GM18909 (cell line): ENCODE data around the gene COX4I1.

ENCODE experiments used
- ATAC-seq: cut with Tn5 transposase; IDR thresholded peaks from one replicate; pipeline ENCODE4 v1.9.1; 2021; ENCODE audit warnings: mild to moderate bottlenecking; ENCODE audit not compliant: unreplicated experiment, poor library complexity

The COX4I1 gene

DNA sequence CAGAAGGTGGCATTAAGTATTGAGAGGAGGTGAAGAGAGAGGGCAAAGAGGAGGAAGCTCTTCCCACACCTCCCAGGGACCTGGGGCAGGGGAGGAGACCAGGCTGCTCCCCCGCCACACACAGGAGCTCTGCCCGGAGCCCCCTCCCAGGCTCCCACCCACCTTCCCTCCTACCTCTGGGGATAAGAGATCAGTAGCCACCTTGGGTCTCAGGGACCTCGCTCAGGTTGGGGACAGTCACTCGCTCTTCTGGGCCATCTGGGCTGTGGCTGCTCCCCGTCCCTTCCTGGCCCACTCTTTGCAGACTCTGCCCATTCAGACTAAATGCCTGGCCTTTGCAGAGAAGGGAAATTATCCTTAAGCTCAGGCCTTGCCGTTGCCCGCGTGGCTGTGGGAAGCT is 33.7 kb upstream of the COX4I1 start:
- no peak for ATAC-seq

DNA sequence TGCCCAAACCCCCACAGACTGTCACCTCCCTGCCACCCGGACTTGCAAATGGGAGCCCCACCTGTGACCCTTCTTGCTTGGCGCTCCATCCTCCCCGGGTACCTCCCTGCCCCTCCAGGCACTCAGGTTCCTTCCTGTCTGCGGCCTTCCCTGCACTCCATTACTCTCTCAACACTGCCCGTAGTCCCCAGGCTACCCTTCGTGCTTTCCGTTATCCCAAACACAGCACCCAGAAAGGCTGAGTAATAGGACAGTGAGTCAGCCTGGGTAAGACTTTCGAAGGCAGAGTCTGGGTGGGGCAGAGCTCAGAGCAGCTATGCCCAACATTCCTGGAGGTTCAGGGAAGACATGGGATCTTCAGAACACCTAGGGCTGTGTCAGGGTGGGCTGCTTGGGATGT is 32.0 kb upstream of the COX4I1 start:
- ATAC-seq, result no peak

DNA sequence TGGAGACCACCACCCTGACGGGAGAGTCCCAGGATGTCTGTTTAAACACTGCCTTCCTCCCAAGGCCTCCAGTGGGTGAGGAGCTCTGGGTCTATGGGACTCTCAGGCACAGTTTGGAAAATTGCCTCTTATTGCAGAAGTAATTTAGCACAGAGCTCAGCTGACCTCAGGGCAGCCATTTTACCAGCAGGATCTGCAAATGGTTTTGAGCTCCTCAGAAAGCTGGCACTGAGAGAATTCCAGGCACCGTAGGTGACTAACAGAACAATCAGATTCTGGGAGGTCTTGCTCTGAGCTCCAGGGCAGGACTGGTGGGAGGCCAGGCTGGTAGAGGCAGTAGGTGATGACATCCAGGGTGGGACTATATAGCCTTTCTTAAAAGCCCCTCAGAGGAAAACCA is 31.3 kb upstream of the COX4I1 start:
- ATAC-seq, result no peak

DNA sequence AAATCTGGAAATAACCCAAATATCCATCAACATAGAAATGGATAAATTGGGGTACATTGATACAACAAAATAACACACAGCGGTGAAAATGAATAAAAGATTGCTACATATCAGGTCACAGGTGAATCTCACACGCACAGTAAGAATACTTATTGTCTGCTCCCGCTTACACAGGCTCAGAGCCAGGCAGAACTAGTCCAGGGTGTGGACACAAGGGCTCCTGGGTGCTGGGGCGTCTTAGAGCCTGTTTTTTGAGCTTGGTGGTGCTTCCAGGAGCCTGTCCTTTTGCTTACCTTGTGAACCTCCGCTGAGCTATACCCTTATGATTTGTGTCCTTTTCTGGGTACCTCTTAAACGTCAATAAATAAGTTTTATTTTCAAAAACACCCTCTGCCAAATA is 28.8 kb upstream of the COX4I1 start:
- no peak for ATAC-seq

DNA sequence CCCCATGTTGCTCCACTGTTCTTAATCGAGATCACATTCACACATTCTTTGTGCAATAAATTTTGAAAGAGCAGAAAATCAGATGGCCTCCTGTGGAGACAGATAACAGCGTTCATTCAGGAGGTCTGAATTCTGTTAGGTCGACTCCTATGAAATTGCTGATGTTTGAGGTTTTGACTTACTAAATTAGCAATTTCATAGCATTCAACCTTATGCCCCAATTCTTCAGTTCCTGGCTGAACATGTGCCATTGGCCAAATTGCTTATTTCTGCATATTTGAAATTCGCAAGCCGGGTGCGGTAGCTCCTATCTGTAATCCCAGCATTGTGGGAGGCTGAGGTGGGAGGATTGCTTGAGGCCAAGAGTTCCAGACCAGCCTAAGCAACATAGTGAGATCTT is 26.5 kb upstream of the COX4I1 start:
- no peak for ATAC-seq

DNA sequence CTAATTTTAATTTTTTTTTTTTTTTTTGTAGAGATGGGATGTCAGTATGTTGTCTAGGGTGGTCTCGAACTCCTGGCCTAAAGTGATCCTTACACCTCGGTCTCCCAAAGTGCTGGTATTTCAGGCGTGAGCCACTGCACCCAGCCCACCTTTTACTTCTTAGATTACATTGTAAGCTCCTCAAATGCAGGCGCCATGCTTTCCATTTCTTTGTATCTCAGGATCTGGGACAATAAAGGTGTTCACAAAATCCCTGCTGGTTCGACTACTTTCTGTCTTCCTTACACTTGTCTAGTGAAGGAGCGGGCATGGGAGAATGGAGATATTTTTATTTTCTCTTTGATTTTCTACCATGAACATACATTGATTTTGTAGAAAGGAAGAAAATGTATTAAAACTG is 25.4 kb upstream of the COX4I1 start:
- no peak for ATAC-seq

DNA sequence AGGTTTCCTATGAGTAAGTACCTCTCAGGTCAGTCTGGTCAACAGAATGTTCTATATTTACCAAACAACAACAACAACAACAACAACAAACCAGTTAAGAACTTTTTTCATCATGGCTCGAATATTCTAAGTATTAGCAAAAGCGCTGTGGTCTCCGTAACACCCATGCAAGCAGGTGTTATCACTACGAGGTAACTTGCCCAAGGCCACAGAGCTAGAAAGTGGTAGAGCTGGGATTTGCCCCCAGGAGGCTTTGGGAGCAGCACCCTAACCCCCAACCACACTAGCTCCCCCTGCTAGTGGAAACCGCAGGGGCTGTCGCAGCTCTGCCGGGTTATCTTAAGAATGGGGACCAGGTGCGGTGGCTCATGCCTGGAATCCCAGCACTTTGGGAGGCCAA is 24.7 kb upstream of the COX4I1 start:
- no peak for ATAC-seq

DNA sequence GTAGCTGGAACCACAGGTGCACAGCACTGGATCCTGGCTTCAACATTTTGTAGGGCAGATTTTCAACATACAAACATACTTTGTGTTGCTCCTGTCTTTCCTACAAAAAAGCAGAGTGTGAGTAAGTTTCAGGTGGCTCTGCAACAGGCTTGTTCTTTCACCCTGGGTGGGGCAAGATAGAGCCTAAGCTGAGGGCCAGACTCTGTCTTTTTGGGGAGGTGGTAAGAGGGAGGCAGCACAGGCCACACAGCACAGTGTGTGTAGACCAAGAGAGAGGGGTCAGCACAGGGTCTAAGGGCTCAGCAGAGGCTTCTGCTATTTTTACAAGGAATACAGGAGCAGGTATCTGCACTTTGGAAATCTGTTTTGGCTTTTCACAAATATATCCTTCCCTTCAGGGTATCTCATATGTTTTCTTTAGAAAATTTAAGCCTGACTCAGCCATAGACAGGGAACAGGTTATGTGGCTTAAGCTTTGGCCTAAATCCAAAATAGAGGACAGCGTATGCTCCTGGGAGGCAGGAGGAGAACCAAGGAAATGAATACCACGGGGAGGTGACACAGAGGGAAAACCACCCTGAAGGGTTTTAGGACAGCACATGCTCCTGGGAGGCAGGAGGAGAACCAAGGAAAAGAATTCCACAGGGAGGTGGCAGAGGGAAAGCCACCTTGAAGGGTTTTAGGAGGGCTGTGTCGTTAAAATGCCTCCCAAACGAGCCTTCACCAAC is 21.7 kb upstream of the COX4I1 start:
- no peak for ATAC-seq

DNA sequence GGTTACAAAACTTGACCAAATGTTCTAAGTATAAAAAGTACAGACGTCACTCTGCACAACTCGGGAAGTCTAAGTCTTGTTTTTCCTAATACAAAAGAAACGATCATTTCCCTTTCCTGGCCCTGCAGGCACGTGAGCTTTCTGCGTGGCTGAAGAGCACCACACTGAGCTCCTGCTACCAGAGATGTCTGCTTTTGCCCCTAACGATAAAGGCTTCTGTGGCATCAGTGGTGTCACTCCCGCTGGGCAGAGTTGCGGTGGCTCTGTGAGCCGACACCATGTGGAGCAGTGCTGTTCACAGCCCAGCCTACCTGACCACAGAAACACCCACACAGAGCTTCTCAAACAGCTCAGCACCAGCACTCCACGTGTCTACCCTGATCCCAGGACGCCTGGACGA is 20.6 kb upstream of the COX4I1 start:
- ATAC-seq, result no peak

DNA sequence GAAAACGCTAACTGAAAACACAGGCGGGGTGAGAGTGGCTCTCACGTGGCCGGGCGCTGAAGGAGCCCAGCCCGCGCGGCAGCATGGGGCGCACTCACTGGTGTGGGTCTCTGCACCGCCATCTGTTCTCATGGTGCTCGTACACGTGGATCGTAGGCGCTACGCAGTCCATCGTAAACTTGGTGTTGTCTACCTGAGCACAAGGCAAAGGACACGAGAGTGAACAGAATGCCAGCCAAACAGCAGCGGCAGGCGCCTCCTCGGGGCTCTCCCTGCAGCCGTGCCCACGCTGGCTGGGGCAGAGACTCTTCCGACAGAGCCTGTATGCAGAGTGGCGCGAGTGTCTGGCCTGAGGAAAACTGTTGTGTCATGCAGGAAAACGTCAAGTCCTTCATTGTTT is 19.2 kb upstream of the COX4I1 start:
- no peak for ATAC-seq

DNA sequence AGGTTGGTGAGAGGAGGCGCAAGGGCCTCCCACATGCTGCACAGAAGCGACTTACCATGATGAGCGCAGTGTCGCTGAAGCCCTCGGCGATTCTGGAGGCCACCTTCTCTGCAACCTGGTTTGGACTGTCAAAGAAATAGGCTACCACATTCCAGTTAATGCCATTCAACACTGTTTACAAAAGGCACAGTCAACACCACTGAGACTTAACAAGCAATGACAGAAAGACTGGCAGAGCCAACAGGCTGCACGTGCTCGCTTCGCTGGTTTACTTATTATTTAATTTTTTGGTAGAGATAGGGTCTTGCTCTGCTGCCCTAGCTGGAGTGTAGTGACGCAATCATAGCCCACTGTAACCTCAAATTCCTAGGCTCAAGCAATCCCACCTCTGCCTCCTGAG is 18.3 kb upstream of the COX4I1 start:
- ATAC-seq, result no peak

DNA sequence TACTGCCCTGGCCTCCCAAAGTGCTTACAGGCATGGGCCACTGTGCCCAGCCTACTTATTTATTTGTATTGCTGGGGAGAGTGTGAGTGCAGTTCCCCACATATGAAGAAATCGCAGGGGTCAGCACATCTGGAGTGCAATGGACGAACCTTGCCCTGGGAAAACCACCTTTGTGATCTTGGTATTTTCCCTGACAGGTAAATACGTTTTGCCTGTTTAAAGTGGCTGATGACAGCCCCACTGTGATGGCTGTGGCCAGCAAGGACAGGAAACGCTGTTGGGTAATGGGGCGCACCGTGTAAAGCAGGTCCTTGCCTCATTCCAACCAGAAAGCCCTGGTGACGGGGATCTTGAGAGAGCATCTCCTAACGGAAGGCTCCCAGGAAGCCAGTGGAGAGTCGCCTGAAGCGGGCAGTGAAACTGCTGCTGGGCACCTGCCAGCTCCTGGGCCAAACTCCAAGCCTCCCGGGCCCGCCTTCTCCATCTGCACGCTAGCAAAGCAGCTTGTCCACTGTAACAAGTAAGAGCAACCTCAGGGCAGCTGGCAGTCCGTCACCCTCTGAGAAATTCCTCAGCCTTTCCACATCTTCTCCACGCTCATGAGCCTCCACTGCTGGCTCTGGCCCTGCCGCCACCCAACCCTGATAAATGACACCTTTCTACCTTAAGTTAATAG is 17.7 kb upstream of the COX4I1 start:
- no peak for ATAC-seq

DNA sequence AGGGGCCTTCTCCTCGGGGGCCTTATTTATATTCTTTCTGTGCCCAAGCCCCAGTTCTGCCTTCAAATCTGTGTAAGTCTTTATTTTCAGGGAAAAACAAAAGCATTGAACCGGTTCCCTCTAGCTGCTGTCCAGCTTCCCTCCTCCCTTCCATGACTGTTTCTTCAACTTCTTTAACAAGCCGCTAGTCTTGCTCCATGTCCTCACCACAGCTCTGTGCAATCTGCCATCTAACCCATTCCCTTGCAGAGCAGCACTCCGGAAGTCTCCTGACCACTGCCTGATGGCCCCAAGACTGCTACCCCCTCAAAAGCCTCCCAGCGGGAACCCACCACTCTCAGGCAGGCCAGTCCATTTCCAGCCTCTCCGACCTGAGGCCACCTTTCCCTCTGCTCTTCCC is 17.0 kb upstream of the COX4I1 start:
- ATAC-seq, result no peak

DNA sequence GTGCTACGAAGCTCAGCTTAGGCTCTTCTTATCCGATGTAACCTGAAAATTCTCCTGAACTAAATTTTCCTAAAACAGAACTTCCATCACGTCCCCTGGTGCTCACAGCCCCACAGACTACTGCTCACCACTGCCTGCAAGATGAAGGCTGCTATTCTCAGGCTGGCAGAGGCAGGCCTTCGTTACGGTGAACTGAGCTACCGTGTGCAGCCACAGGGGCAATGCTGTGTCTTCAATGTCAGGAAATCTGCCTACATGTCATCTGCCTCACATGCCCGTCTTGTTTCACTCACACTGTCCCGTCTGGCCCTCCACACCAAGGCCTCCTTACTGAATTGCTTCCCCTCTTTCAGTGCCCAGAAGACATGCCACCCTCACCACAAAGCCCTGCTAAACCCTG is 16.1 kb upstream of the COX4I1 start:
- no peak for ATAC-seq

DNA sequence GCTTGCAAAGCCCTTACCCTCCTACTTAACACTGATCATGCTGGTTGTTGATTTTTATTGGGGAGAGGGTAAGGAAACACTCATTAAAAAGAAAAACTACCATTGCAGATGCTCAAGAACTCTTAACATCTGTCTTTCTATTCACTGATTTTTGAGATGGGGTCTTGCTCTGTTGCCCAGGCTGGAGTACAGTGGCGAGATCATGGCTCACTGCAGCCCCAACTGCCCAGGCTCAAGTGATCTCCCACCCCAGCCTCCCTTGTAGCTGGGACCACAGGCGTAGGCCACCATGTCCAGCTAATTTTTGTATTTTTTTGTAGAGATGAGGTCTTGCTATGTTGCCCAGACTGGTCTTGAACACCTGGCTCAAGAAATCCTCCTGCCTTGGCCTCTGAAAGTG is 14.7 kb upstream of the COX4I1 start:
- no peak for ATAC-seq

DNA sequence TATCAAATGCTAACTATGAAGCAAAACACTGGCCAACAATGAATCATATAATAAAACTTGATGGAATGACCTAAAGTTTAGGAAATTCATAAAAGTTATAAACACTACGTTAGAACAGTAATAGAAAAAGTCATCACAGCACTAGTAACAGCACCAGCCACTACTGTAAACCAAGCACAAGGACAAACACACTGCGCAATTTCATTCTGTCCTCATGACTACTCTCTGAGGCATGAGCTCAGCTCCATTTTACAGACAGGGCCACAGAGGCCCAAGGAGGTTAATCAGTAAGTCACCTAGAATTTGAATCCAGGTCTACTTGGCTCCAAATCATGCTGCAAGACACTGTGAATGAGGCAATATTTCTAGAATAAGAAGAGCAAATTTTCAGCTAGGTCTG is 13.6 kb upstream of the COX4I1 start:
- no peak for ATAC-seq

DNA sequence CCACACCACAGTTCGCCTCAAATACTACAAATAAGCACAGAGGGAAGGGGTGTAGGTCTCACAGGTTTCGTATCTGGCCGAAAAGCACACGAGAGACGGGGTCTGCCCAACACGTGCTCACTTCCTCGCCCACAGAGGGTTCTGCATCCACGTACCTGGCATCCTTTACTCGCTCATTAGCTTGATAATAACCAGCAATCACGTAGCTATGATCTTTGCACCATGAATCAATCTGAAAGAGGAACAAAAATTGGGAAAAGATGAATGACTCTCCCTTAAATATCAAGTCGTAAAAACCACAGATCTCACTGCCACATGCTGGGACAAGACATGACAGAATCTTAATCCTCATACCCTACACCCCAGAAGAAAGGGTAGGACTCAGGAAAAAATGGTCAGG is 10.7 kb upstream of the COX4I1 start:
- no peak for ATAC-seq

DNA sequence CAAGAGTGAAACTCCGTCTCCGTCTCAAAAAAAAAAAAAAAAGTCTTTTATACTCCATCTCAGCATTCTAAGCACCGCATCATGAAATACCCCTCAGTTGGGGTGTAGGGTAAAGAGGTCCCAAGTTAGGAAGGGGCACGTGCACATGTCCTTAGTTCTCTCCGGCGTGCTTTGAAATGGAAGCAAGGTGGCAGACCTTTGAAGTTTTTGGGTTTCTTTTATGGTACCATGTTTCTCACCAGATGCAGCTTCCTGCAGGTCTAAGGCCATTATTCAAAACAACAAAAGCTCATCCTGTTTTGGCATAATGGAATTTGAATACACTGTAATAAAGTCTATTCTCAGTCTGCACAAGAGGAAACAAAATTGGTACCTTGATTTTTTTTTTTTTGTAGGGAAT is 9.7 kb upstream of the COX4I1 start:
- no peak for ATAC-seq

DNA sequence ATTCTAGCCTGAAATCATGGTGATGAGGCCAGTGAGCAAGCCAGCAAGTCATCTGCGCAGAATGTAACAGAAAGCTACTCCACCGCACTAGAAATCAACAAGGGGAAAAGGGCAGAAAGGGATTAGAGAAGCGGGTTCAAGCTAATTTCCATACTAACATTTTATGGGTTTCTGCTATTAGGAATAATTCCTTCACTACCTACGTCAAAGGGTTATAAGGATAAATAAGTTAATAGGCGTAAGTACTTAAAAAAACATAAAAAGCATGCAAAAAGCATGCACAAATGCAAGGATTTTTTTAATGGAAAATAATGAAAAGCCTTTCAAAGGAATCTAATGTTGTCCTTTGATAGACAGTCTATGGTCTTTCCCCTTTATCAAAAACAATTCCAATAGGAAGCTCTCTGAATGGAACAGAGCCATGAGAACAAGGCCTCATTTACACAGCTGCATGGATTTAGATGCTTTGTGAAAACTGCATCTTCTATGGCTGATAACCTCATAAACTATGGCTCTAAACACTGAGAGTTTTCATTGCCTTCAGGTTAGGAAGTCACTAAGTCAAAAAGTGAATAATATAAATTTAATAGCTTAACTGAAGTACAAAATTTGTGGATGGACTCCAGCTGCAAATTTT is 5.7 kb upstream of the COX4I1 start:
- no peak for ATAC-seq

DNA sequence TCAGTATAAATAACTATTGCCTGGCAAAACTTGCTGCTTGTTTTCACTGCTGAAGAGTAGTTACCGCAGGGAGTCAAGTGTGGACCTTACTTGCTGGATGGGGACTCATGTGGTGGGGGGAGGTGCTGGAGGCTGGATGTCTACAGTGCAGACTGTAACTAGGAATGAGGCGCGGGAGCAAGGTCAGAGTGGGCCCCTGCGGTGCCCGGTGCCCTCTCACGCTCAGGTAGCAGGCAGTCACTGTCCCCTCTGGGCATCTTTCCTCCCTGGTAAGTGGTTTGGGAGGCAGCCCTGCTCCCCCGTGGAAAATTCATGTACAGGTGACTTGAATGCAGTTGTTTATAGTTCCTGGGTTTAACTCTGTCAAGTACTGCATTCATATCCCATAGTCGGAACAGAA is 4.8 kb upstream of the COX4I1 start:
- no peak for ATAC-seq

DNA sequence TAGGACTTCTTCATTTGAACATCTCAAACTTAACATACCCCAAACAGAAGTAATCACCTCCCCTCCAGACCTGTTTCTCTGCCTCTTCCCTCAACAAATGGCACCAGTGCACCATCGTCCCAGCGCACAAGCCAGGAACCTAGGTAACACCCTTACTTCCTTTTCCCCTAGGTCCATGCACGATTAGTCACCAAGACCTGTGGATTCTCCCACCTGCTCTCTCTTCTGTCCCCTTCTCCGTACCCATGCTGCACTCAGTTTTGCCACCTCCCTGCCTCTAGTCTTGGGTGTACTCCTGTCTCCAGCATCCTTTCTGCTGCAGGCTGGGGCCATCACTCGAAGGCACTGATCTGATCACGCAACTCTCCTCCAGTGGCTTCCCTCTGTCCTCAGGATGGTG is 3.3 kb upstream of the COX4I1 start:
- ATAC-seq, result no peak

DNA sequence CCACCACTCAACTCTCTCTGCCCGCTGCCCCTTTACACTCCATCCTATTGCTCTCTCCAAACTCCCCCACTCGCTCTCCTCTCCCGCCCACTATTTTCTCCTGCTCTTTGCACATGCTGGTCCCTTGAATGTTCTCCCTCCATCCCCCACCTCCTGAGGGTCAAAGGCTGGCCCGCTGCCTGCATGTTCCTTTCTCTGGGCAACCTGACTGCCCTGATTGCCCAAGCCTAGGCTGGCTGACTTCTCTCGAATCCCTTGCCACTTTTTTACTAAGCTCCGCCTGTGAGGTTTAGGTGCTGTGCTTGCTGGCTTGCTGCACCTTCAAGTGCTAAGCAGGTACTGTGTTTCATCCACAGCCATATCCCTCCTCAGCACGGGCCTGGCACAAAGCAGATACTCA is 2.9 kb upstream of the COX4I1 start:
- ATAC-seq, result no peak
